PC-3 (cell line): ENCODE data around the gene TSNAXIP1. TPM values are rescaled to one million over a fixed set of nuclear protein-coding genes. Genes with fewer than 3 reads are reported as not detected.
A peak's percentile ranks its signal among the peaks of the same experiment; 100 is the strongest.

Experiments
- ATAC-seq: fragments of 200-7000 bp; cut with Tn5 transposase; 2 replicates; pipeline ENCODE4 v1.9.1; 2020; ENCODE audit warnings: mild to moderate bottlenecking, moderate library complexity
- BruUV-seq: library from RNA; stranded (reverse); fragments of 400-500 nt; replicated peaks from 2 replicates; lab custom pipeline; 2021; lab: Mats Ljungman, UMichigan
- CTCF ChIA-PET: fragments of 300-600 bp; sonication (Branson Sonifier 250); formaldehyde crosslinking; loops from one replicate; lab custom pipeline; 2022; ENCODE audit warnings: antibody characterized with exemption; lab: Charles Lee
- POLR2A ChIA-PET: fragments of 300-600 bp; sonication (Branson Sonifier 250); formaldehyde crosslinking; loops from one replicate; lab custom pipeline; 2022; ENCODE audit warnings: antibody characterized with exemption; ENCODE audit not compliant: unreplicated experiment; lab: Charles Lee
- DNase-seq: peaks from one replicate; pipeline ENCODE4 v3.0.0-alpha.2; 2015
- H2AFZ ChIP-seq: fragments of 300-600 bp; sonication (generic); 2 replicates; pipeline ENCODE4 v1.6.0; 2016; ENCODE audit warnings: antibody characterized with exemption, low read length
- H3F3A ChIP-seq: fragments of 300-600 bp; sonication (generic); one replicate; pipeline ENCODE4 v1.6.0; 2017; ENCODE audit warnings: antibody characterized with exemption, low read length, control low read depth, mild to moderate bottlenecking; ENCODE audit not compliant: unreplicated experiment
- H3K27ac ChIP-seq: fragments of 300-600 bp; sonication (generic); 2 replicates; pipeline ENCODE4 v1.5.1; 2016; ENCODE audit warnings: mild to moderate bottlenecking, low read length
- H3K27me3 ChIP-seq: fragments of 300-600 bp; sonication (generic); 2 replicates; pipeline ENCODE4 v1.6.1; 2016; ENCODE audit warnings: low read length, mixed read lengths
- H3K36me3 ChIP-seq: fragments of 300-600 bp; sonication (generic); 2 replicates; pipeline ENCODE4 v1.6.1; 2016; ENCODE audit warnings: low read depth, mixed run types, low read length, mixed read lengths
- H3K4me1 ChIP-seq: fragments of 300-600 bp; sonication (generic); 2 replicates; pipeline ENCODE4 v1.5.1; 2016; ENCODE audit warnings: low read length; ENCODE audit not compliant: insufficient read depth
- H3K4me2 ChIP-seq: fragments of 300-600 bp; sonication (generic); 2 replicates; pipeline ENCODE4 v1.6.0; 2016; ENCODE audit warnings: low read length
- H3K4me3 ChIP-seq: fragments of 300-600 bp; sonication (generic); 2 replicates; pipeline ENCODE4 v1.5.1; 2016; ENCODE audit warnings: mild to moderate bottlenecking, low read length, mixed read lengths
- H3K79me2 ChIP-seq: fragments of 300-600 bp; sonication (generic); 2 replicates; pipeline ENCODE4 v1.6.1; 2017; ENCODE audit warnings: low read length, mixed read lengths
- H3K9ac ChIP-seq: fragments of 300-600 bp; sonication (generic); 2 replicates; pipeline ENCODE4 v1.6.0; 2016; ENCODE audit warnings: mild to moderate bottlenecking, low read length
- H3K9me2 ChIP-seq: fragments of 300-600 bp; sonication (generic); replicated peaks from 2 replicates; pipeline ENCODE4 v1.6.1; 2016; ENCODE audit warnings: mixed run types, low read length, mixed read lengths
- H3K9me3 ChIP-seq: fragments of 300-600 bp; sonication (generic); 2 replicates; pipeline ENCODE4 v1.6.1; 2016; ENCODE audit warnings: low read length, mixed read lengths
- H4K20me1 ChIP-seq: fragments of 300-600 bp; sonication (generic); 2 replicates; pipeline ENCODE4 v1.6.1; 2016; ENCODE audit warnings: low read length, mixed read lengths
- CTCF ChIP-seq: fragments of 300-600 bp; sonication (generic); conservative IDR thresholded peaks from 2 replicates; pipeline ENCODE4 v1.5.1; 2017; ENCODE audit warnings: antibody characterized with exemption, low read depth, mild to moderate bottlenecking, low read length
- EZH2 ChIP-seq: fragments of 300-600 bp; sonication (generic); IDR thresholded peaks from one replicate; pipeline ENCODE4 v1.6.1; 2017; ENCODE audit warnings: antibody characterized with exemption, mild to moderate bottlenecking, low read length; ENCODE audit not compliant: unreplicated experiment
- EZH2phosphoT487 ChIP-seq: fragments of 300-600 bp; sonication (generic); IDR thresholded peaks from 2 replicates; pipeline ENCODE4 v1.6.1; 2018; ENCODE audit warnings: mild to moderate bottlenecking, antibody characterized with exemption, low read length, borderline replicate concordance
- intact Hi-C: fragments of 100-400 bp; cut with micrococcal nuclease; formaldehyde crosslinking; loops from 2 replicates; pipeline ENCODE4 v1.9.0; 2023
- total RNA-seq: library from RNA; depleted of rRNA; stranded (reverse); fragments of >200 nt; gene quantifications from 2 replicates; pipeline ENCODE4 v1.2.3, GENCODE V29; 2014

Gene TSNAXIP1
- total RNA-seq, 1 experiment from 2014 or later: 0.44 TPM

GRCh38 chr16:67871256-67871655 is 64.6 kb downstream of the TSNAXIP1 start:
- no peak for TF ChIP-seq EZH2phosphoT487
- TF ChIP-seq CTCF: no peak
- no peak for TF ChIP-seq EZH2
- Histone ChIP-seq H3K4me1 (peaks cover 10% of the 10 kb centered on the region; the same call in 1 of the 2 replicates), H3K4me3 (no peak overlapping the region), H3K36me3 (peaks cover 4% of the 10 kb centered on the region; the same call in 1 of the 2 replicates), H3K79me2 (peaks cover 34% of the 10 kb centered on the region), H4K20me1 (peaks cover 15% of the 10 kb centered on the region), H2AFZ (no peak overlapping the region), H3K27ac (no peak overlapping the region), H3K9ac (no peak overlapping the region), H3K9me3 (no peaks in the 10 kb centered on the region), H3F3A (no peaks in the 10 kb centered on the region), H3K9me2 (no peaks in the 10 kb centered on the region), H3K4me2 (no peak overlapping the region), H3K27me3 (no peaks in the 10 kb centered on the region)
- ATAC-seq (no peak), DNase-seq (no peak)
- POLR2A ChIA-PET: no interaction called here
- CTCF ChIA-PET: interaction anchor here (0.6 kb wide), 1 partner anchor 38 kb away, joined by 3 read pairs; no protein-coding TSS in a partner anchor
- intact Hi-C loops: no loop called here
- no TSS peak for BruUV-seq

GRCh38 chr16:67872131-67872630 is 65.5 kb downstream of the TSNAXIP1 start:
- Histone ChIP-seq H3K36me3 (peaks cover 10% of the 10 kb centered on the region), H3K9me2 (no peaks in the 10 kb centered on the region), H4K20me1 (peaks cover 16% of the 10 kb centered on the region), H3K27ac (0 out of 2 replicates have a peak overlapping the region, but pooled peaks have one; percentile 8), H3K79me2 (peaks cover 42% of the 10 kb centered on the region), H3K9ac (no peak overlapping the region), H3K4me2 (peak overlapping the region; percentile 95), H3K4me1 (peaks cover 10% of the 10 kb centered on the region; the same call in 1 of the 2 replicates), H3K9me3 (no peaks in the 10 kb centered on the region), H3K27me3 (no peaks in the 10 kb centered on the region), H3F3A (no peaks in the 10 kb centered on the region), H2AFZ (no peak overlapping the region), H3K4me3 (no peak overlapping the region)
- ATAC-seq: no peak
- intact Hi-C loops: no loop called here
- ChIA-PET CTCF (no interaction called here), POLR2A (no interaction called here)
- no peak for TF ChIP-seq EZH2phosphoT487
- TF ChIP-seq CTCF: no peak
- TF ChIP-seq EZH2: no peak
- DNase-seq: no peak
- BruUV-seq: no TSS peak
